Suprapubic skin (tissue), 4 donors: ENCODE results near the gene CAV1. TPM values are rescaled to one million over a fixed set of nuclear protein-coding genes. Genes with fewer than 3 reads are reported as not detected.
"Not testable (repeated sequence)": the region's sequence is repeated elsewhere in the genome, so short reads cannot be mapped to it uniquely, and the experiment has no call there.

Experiments
- DNase-seq, 2 donors: peaks; one replicate each; pipeline ENCODE4 v3.0.0-alpha.2; 2019; ENCODE audit warnings: low spot score in 2 of 2
- H3K27ac ChIP-seq: fragments of 200-600 bp; sonication (generic); one replicate; pipeline ENCODE4 v1.5.1; 2019
- H3K27me3 ChIP-seq: fragments of 200-600 bp; sonication (generic); one replicate; pipeline ENCODE4 v1.5.1; 2019
- H3K36me3 ChIP-seq: fragments of 200-600 bp; sonication (generic); one replicate; pipeline ENCODE4 v1.5.1; 2019
- H3K4me1 ChIP-seq: fragments of 200-600 bp; sonication (generic); one replicate; pipeline ENCODE4 v1.5.1; 2019
- H3K4me3 ChIP-seq: fragments of 200-600 bp; sonication (generic); one replicate; pipeline ENCODE4 v1.5.1; 2019; ENCODE audit warnings: mild to moderate bottlenecking
- H3K9me3 ChIP-seq: fragments of 200-600 bp; sonication (generic); one replicate; pipeline ENCODE4 v1.5.1; 2019
- EP300 ChIP-seq: sonication (generic); formaldehyde crosslinking; IDR thresholded peaks from one replicate; pipeline ENCODE4 v1.6.1; 2017; ENCODE audit warnings: antibody characterized with exemption
- POLR2A ChIP-seq, 2 donors: fragments of 450-650 bp; IDR thresholded peaks; one replicate each; pipeline ENCODE4 v1.6.1; 2017; ENCODE audit warnings: antibody characterized with exemption in 2 of 2, mild to moderate bottlenecking in 2 of 2, moderate library complexity in 2 of 2
- POLR2AphosphoS5 ChIP-seq, 3 donors: sonication (generic); formaldehyde crosslinking; IDR thresholded peaks; one replicate each; pipeline ENCODE4 v1.6.1; 2017; ENCODE audit warnings: antibody characterized with exemption in 3 of 3
- WGBS: methylation state at CpG from one replicate; pipeline ENCODE4 v1.1.5; 2018; 5-methylcytosine and 5-hydroxymethylcytosine counted together
- total RNA-seq, 4 donors: library from RNA; depleted of rRNA; stranded (reverse); fragments of >200 nt; gene quantifications; one replicate each; pipeline ENCODE4 v1.1.0, GENCODE V29; 2016
- TF ChIP-seq, protein P1 (sequence below), 2 donors: fragments of 200-600 bp in 1 of 2; fragments of 450-650 bp in 1 of 2; sonication (generic) in 1 of 2; IDR thresholded peaks; one replicate each; pipeline ENCODE4 v1.5.1; 2016 to 2019; ENCODE audit warnings: antibody characterized with exemption in 2 of 2, mild to moderate bottlenecking in 1 of 2, moderate library complexity in 1 of 2

The CAV1 gene
- total RNA-seq, 4 donors from 2014 or later, result 123 to 215 (median 187) TPM

GRCh38 chr7:116584721-116585120, 59.9 kb downstream of the CAV1 start:
- H3K4me1 ChIP-seq, result peaks cover 18% of the 10 kb centered on the region
- H3K36me3 ChIP-seq, result no peaks in the 10 kb centered on the region
- H3K27me3 ChIP-seq, result no peaks in the 10 kb centered on the region
- no peak for DNase-seq
- 45% methylated on average over 1 of the region's 1 CpG for WGBS
- no peak overlapping the region for H3K4me3 ChIP-seq
- no peaks in the 10 kb centered on the region for H3K9me3 ChIP-seq
- TF ChIP-seq POLR2A (IDR thresholded peaks at IDR 0.05) (no peak), EP300 (no peak), POLR2AphosphoS5 (IDR thresholded peaks at IDR 0.05) (no peak)
- TF ChIP-seq, protein P1, sequence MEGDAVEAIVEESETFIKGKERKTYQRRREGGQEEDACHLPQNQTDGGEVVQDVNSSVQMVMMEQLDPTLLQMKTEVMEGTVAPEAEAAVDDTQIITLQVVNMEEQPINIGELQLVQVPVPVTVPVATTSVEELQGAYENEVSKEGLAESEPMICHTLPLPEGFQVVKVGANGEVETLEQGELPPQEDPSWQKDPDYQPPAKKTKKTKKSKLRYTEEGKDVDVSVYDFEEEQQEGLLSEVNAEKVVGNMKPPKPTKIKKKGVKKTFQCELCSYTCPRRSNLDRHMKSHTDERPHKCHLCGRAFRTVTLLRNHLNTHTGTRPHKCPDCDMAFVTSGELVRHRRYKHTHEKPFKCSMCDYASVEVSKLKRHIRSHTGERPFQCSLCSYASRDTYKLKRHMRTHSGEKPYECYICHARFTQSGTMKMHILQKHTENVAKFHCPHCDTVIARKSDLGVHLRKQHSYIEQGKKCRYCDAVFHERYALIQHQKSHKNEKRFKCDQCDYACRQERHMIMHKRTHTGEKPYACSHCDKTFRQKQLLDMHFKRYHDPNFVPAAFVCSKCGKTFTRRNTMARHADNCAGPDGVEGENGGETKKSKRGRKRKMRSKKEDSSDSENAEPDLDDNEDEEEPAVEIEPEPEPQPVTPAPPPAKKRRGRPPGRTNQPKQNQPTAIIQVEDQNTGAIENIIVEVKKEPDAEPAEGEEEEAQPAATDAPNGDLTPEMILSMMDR (IDR thresholded peaks at IDR 0.05), result no peak
- H3K27ac ChIP-seq, result no peak overlapping the region

DNA sequence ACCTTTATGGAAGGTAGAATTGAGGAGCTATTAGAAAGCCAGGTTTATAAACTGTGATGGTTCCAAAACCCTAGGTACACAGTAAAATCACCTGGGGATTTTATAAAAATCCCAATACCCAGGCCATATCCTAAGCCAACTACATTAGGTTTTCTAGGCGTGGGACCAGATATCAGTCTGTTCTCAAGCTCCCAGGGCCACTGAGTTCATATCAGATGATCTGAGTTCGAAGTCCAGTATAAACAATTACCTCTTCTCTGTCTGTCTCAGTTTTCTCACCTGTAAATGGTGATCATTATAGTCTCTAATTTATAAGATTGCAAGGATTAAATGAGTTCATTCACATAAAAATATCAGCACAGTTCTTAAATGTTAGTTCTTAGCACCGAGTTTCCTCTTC, 60.6 kb downstream of the CAV1 start:
- no peak overlapping the region for H3K27ac ChIP-seq
- H3K9me3 ChIP-seq, result no peaks in the 10 kb centered on the region
- no peak overlapping the region for H3K4me3 ChIP-seq
- H3K36me3 ChIP-seq, result no peaks in the 10 kb centered on the region
- TF ChIP-seq EP300, result no peak
- TF ChIP-seq, protein P1 (IDR thresholded peaks at IDR 0.05), result no peak
- TF ChIP-seq POLR2AphosphoS5 (IDR thresholded peaks at IDR 0.05), result no peak
- TF ChIP-seq POLR2A (IDR thresholded peaks at IDR 0.05), result no peak
- 90% methylated on average over 3 of the region's 3 CpGs for WGBS
- DNase-seq, result no peak
- H3K4me1 ChIP-seq, result peaks cover 18% of the 10 kb centered on the region
- no peaks in the 10 kb centered on the region for H3K27me3 ChIP-seq

DNA sequence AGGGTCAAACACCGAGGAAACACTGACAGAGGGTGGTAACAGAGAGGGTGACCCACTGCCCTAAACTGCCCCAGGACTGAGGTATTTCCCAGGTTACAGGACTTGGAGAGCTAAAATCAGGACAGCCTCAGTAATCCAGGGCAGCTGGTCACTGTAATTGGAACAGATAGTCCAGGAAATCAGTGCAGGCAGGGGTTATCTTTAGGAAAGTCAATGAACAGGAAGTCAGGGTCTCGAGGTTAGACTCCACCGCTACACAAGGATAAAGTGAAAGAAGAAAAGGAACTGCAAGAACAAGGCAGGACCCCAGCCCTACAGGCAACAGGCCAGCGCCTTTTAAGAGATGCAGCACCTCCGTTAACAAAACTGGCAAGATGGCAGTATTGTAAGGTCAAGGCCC, 61.1 kb downstream of the CAV1 start:
- Histone ChIP-seq H3K4me1 (peaks cover 18% of the 10 kb centered on the region), H3K36me3 (no peaks in the 10 kb centered on the region), H3K4me3 (no peak overlapping the region), H3K27ac (no peak overlapping the region), H3K27me3 (no peaks in the 10 kb centered on the region), H3K9me3 (no peaks in the 10 kb centered on the region)
- no peak for DNase-seq
- TF ChIP-seq EP300, result no peak
- no peak for TF ChIP-seq POLR2AphosphoS5 (IDR thresholded peaks at IDR 0.05)
- no peak for TF ChIP-seq POLR2A (IDR thresholded peaks at IDR 0.05)
- TF ChIP-seq, protein P1 (IDR thresholded peaks at IDR 0.05), result no peak
- WGBS, result 91% methylated on average over 5 of the region's 5 CpGs

GRCh38 chr7:116587200-116587599, 62.4 kb downstream of the CAV1 start:
- not testable (repeated sequence) for H3K27me3 ChIP-seq, H3K36me3 ChIP-seq, H3K27ac ChIP-seq, DNase-seq, H3K9me3 ChIP-seq, H3K4me3 ChIP-seq
- 99% methylated on average over 3 of the region's 3 CpGs for WGBS
- H3K4me1 ChIP-seq, result peaks cover 26% of the 10 kb centered on the region

DNA sequence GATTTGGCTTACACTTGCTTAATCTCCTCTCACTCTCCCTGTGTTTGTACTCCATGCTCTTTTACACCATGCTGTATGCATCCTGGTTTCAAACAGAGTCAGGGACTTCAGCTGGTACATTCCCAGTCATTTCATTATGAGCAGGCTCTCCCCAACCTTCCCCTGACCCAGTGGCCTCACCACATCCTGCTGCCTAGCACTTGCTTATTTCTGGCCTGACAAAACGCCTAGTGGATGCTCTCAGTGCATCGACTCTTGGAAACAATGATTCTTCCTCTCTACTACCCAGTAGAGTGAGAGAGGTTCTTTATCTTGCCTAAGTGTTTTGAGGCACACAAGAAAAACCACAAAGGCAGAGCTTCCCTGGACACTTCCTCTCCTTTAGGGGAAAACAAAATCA, 63.4 kb downstream of the CAV1 start:
- H3K4me1 ChIP-seq, result peaks cover 26% of the 10 kb centered on the region
- H3K9me3 ChIP-seq, result no peaks in the 10 kb centered on the region
- no peak overlapping the region for H3K4me3 ChIP-seq
- TF ChIP-seq EP300 (no peak), POLR2A (IDR thresholded peaks at IDR 0.05) (no peak)
- TF ChIP-seq, protein P1 (IDR thresholded peaks at IDR 0.05), result no peak
- no peak overlapping the region for H3K27ac ChIP-seq
- no peaks in the 10 kb centered on the region for H3K27me3 ChIP-seq
- 25% methylated on average over 2 of the region's 2 CpGs for WGBS
- no peaks in the 10 kb centered on the region for H3K36me3 ChIP-seq
- DNase-seq, result no peak
